ENCODE results near the gene CEP170B. TPM values are rescaled to one million over a fixed set of nuclear protein-coding genes. Genes with fewer than 3 reads are reported as not detected.

The CEP170B gene
- total RNA-seq, 1 donor from 2014 or later: 38.3 TPM

DNA sequence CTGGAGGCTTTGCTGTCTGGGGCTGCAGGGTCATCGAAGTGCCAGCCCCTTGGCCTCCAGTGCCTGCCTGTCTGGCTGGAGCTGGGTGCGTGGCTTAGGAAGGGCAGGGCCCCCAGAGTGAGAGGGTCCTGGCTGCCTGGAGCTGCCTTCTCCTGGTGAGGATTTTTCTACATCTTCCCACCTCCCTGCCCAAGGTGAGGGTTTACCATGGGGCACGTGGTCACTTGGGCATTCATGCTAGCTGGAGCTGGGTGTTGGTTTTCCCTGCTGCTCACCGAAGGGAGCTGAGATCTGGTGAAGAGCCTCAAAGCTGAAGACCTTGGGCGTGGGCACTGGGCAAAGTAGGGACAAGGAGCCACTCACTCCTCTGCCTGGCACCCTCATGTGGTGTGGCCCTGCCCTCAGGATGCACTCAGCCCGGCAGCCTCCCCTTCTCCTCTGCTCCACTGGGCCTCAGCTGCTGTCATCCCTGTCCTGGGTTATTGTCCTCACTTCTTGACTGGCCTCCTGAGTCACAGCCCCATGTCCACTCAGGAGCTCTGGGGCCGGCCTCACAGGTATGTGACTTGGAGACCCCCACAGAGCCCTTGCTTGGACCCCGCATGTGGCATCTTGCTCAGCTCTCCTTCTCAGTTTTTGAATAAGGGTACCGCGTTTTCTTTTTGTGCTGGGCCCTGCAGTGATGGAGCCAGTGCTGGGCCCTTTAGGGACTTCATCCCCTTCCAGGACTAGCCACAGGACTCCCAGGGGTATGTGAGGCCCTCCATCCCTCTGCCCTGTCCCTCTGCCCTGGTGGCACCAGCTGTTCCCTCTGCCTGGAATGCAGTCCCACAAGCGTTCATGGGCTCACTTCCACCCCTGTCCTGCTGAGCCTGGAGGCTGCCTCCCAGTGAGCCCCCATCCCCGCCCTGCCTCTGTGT lies 1.6 kb downstream of the CEP170B start:
- no peak for DNase-seq (ENCODE audit: low spot score)

- DNase-seq (ENCODE audit: low spot score): no peak
Observed at GRCh38 chr14:104867371-104868059, 2.4 kb downstream of the CEP170B start.

- DNase-seq (ENCODE audit: low spot score): no peak
Observed at GRCh38 chr14:104868060-104868740, 3.1 kb downstream of the CEP170B start.

DNA sequence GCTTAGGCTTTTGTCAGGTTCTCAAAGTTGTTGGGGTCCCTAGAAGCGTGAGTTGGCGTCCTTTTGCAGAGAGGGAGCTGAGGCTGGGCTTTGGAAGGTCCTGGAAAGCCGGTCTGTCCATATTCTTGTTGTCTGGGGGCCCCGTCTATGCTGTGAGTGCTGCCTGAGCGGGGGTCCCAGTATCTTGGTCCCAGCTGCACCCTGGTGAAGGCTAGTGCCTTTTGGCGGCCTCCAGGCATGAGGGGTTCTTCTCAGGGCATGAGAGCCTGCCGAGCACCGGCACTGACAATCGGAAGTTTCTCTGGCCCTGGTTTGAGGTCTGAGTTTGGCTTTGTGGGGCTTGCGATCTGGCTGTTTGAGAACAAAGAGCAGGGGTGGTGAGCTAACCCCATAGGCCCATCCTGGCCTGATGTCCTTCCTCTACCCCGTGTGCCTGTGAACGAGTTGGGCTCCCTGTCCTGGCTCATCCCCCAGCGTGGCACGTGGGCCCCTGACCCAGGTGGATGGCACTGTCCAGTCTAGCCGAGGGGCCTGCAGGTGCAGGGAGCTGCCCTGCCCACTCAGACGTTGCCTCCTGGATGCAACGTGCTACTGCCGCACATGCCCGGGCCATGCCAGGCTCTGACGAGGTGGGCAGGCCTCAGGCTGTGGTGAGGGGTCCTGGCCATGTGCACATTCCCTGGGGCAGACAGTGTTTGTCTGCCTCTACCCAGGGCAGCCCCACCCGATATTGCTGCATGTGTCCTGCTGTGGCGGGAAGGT lies 3.9 kb downstream of the CEP170B start:
- no peak for DNase-seq (ENCODE audit: low spot score)

DNA sequence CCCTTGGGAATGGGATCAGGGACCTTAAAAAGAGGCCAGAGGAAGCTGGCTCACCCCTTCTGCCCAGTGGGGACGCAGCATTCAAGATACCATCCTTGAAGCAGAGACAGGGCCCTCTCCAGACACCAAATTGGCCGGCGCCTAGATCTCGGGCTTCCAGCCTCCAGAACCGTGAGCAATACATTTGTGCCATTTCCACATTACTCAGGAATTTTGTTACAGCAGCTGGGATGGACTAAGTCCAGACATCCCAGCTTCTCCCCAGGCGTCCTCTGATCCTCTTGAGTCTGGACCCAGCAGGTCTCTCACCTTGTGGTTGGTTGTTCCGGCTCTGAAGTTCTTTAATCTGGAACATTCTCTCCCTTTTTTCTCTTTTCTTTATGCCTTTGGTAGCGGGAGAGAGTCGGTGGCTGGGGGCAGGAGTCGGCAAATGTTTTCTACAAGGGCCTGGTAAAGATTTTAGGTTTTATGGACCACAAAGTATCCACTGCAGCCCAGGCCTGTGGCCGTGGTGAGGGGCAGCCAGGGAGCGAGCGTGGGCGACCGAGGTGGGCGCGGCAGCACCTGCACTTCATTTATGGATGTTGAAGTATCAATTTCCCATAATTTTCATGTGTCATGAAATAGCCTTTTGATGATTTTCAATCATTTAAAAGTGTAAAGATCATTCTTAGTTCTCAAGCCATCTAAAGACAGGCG lies 4.8 kb downstream of the CEP170B start:
- no peak for DNase-seq (ENCODE audit: low spot score)

GRCh38 chr14:104870368-104871144 lies 5.5 kb downstream of the CEP170B start:
- DNase-seq (ENCODE audit: low spot score): no peak

GRCh38 chr14:104871145-104871655 lies 6.1 kb downstream of the CEP170B start:
- DNase-seq (ENCODE audit: low spot score): no peak

DNA sequence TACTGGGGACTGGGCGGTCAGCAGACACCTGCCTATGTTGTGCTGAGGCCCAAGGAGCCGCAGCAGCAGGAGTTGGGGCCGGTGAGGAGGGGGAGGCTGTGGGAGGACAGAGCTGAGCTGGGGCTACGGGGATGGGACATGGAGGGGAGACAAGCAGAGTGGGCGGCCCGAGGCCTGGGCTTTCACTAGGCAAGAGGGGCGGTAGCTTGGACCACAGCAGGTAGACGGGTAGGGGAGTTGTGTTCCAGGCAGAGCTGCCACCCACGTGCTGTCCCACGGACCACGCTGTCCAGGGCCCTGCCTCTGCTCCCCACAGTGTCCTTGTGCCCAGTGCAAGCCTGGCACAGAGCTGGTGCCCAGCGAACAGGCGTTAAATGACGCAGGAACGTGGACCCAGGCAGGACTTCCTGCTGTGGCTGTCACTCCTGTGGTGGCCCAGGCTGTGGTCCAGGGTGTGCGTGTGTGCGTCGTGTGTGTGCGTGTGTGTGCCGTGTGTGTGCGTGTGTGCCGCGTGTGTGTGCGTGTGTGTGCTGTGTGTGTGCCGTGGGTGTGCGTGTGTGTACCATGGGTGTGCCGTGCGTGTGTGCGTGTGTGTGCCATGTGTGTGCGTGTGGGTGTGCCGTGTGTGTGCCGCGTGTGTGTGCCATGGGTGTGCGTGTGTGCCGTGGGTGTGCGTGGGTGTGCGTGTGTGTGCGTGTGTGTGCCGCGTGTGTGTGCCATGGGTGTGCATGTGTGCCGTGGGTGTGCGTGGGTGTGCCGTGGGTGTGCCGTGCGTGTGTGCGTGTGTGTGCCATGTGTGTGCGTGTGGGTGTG lies 6.8 kb downstream of the CEP170B start:
- DNase-seq (ENCODE audit: low spot score): no peak

DNA sequence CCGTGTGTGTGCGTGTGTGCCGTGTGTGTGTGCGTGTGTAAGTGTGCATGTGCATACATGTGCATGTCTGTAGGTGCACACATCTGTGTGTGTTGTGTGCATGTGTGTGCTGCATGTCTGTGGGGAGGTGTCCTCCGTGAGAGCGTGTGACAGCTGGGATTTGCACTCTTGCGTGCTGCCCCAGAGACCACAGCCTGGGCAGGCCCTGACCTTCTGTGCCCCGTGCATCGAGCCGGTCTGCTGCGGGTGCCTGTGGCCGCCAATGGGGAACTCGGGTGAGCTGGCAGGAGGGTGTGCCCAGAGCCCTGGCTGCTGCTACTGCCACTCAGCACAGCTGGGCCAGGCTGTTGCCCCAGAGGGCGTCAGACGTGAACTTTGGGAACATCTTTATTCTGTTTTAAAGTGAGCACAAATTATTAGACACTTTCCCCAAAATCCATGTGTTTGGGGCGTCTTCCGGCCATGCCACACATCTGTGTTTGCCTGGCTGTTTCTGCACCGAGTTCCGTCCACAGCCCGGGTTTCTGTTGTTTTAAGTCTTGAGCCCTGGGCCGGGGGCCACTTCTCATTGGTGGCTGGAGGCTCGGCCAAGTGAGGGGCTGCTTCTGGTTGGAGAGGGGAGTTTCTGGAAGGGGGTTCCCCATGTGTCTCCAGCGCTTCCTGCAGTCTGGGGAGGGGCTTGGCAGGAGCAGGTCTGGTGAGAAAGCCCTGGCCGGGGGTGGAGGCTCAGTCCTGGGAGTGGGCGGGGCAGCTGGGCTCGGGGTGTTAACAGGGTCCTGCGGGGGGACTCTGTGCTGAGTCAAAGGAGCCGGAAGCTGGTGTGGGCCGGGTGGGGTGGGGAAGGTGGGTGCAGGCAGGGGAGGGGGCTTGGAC lies 7.6 kb downstream of the CEP170B start:
- no peak for DNase-seq (ENCODE audit: low spot score)

GRCh38 chr14:104873380-104874055 lies 8.4 kb downstream of the CEP170B start:
- DNase-seq (ENCODE audit: low spot score): no peak

- DNase-seq (ENCODE audit: low spot score): no peak
Observed at GRCh38 chr14:104874110-104874531, 9.1 kb downstream of the CEP170B start.

DNA sequence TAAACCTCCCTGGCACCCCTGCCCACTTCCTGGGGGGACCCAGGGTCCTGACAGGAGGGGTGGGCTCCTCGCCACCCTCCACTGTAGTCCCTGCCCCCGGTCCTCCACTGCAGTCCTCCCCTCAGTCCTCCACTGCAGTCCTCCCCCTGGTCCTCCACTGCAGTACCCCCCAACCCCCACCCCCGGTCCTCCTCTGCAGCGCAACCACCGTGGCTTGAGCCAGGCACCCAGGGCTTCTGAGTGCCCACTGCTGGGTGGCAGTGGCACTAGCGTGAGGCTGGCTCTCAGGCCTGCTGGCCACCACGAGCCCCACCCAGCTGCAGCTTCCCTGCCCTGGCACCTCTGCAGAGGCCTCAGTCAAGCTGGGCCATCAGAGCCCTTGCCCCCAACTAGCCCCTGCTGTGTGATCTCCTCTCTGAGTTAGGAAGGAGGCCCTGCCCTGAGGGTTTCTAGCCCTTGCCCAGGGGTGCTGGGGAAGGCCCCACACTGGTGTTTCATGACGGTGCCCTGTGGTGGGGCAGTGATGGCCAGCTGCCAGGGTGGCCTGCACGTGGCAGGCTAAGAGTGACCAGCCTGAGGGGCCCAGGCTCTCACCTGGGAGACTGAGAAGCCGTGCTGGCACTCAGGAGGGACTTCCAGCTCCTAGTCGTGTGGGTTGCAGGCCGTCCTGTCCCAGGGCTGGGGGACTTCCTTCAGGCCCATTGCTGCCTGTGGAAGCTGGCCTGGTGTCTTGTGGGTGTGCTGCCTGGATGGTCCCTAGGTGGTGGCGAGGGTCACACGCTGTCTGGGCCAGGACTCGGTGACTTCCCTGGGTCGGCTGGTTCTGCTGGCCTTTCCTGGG lies 9.7 kb downstream of the CEP170B start:
- DNase-seq (ENCODE audit: low spot score): no peak

DNA sequence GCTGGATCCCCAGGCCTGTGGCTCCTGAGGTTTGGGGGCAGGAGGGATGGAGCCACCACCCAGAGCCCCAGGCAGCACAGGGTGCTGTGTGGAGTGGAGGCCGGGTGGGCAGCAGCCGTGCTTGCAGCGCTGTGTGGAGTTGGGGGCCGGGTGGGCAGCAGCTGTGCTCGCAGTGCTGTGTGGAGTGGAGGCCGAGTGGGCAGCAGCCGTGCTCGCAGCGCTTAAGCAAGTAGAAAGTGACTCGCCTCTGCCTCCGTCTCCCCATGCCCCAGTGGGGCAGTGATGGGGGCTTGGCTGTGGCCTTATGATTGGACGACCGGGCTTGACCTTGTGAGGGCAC lies 10.3 kb downstream of the CEP170B start:
- DNase-seq (ENCODE audit: low spot score): no peak

DNA sequence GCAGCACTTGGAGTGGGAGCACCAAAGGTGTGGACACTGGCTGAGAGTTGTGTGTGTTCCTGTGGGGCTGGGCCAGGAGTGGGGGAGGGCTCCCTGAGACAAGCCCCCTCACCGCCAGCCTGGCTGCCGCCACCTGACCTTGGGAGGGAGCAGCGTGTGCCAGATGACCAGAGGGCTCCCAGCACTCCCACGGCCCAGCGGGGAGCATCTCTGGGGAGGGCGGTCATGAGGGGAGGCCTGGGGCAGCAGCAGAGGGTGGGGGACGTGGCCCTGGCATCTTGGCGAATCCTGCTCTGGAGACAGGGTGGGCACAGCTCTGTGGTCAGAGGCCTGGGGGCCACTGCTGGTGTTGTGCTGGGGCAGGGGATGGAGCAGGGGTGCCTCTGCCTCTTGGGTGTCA lies 10.7 kb downstream of the CEP170B start:
- DNase-seq (ENCODE audit: low spot score): no peak

GRCh38 chr14:104876251-104876699 lies 11.2 kb downstream of the CEP170B start:
- DNase-seq (ENCODE audit: low spot score): no peak

Data from mesenteric fat pad (tissue), 1 donor.